GM23248 (cell line): ENCODE data around the gene IPO7.

Experiments used
- EZH2 ChIP-seq: fragments of 200-600 bp; sonication (generic); IDR thresholded peaks from 2 replicates; pipeline ENCODE4 v1.6.1; 2018; ENCODE audit warnings: antibody characterized with exemption, mild to moderate bottlenecking; ENCODE audit not compliant: insufficient read depth, poor library complexity, severe bottlenecking
- EZH2phosphoT487 ChIP-seq: fragments of 200-600 bp; sonication (generic); IDR thresholded peaks from 2 replicates; pipeline ENCODE4 v1.6.1; 2018; ENCODE audit warnings: antibody characterized with exemption, moderate library complexity, mild to moderate bottlenecking, low read depth; ENCODE audit not compliant: insufficient read depth

DNA sequence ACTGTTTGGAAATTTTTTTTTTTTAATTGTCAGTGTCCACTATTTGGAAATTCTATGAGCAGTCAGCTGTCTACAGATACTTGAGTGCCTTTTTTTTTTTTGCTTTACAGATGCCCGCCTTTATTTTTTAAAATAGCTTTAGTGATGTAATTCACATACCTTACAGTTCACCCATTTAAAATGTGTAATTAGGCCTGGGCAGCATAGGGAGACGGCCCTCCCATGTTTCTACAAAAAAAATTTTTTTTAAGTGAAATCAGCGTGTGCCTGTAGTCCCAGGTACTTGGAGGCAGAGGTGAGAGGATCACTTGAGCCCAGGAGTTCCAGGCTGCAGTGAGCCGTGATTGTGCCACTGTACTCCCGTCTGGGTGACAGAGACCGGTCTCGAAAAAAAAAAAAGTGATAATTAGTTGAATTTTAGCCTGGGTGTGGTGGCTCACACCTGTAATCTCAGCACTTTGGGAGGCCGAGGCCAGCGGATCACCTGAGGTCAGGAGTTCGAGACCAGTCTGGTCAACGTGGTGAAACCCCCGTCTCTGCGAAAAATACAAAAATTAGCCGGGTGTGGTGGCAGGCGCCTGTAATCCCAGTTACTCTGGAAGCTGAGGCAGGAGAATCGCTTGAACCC, 77.8 kb downstream of the IPO7 start:
- TF ChIP-seq EZH2 (no peak), EZH2phosphoT487 (no peak)
